GM10266 (cell line): ENCODE data around the gene CD247.
A peak's percentile ranks its signal among the peaks of the same experiment; 100 is the strongest.

Source experiments
- DNase-seq: peaks from one replicate; pipeline ENCODE4 v3.0.0; 2012; ENCODE audit errors: extremely low spot score
- TF ChIP-seq, protein P1 (sequence below): IDR thresholded peaks from 2 replicates; pipeline ENCODE4 v1.5.1; 2012; ENCODE audit warnings: mild to moderate bottlenecking, low read depth; ENCODE audit not compliant: control insufficient read depth, insufficient read depth; ENCODE audit errors: missing control alignments

Gene CD247

GRCh38 chr1:167501515-167502191 lies 16.7 kb downstream of the CD247 start:
- DNase-seq: no peak
- TF ChIP-seq, protein P1, sequence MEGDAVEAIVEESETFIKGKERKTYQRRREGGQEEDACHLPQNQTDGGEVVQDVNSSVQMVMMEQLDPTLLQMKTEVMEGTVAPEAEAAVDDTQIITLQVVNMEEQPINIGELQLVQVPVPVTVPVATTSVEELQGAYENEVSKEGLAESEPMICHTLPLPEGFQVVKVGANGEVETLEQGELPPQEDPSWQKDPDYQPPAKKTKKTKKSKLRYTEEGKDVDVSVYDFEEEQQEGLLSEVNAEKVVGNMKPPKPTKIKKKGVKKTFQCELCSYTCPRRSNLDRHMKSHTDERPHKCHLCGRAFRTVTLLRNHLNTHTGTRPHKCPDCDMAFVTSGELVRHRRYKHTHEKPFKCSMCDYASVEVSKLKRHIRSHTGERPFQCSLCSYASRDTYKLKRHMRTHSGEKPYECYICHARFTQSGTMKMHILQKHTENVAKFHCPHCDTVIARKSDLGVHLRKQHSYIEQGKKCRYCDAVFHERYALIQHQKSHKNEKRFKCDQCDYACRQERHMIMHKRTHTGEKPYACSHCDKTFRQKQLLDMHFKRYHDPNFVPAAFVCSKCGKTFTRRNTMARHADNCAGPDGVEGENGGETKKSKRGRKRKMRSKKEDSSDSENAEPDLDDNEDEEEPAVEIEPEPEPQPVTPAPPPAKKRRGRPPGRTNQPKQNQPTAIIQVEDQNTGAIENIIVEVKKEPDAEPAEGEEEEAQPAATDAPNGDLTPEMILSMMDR: no peak

DNA sequence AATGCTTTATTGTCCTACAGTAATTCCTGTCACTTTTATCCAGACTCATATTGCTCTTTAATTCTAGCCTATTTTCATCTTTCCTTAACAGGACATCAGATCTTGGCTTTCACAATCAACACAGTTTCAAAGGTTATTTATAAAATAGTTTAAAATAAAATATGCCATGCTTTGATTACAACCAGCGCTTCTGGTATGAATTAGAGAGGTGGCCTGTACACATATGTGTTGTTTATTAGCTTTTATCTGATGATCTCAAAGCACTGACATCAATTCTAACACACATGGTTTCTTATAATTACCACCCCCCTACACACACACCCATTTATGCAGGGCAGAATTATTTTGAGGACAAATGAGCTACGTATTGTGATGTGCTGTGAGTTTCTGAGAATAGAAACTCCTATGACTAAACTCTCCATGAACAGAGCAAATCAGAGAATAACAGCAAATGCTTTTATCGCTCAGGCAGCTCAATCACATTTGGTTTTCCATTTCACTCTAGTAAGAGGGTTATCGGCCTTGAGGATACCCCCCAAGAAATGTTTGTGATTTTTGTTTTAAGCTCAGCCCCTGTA lies 18.0 kb downstream of the CD247 start:
- TF ChIP-seq, protein P1: no peak
- DNase-seq: peak; percentile 34

DNA sequence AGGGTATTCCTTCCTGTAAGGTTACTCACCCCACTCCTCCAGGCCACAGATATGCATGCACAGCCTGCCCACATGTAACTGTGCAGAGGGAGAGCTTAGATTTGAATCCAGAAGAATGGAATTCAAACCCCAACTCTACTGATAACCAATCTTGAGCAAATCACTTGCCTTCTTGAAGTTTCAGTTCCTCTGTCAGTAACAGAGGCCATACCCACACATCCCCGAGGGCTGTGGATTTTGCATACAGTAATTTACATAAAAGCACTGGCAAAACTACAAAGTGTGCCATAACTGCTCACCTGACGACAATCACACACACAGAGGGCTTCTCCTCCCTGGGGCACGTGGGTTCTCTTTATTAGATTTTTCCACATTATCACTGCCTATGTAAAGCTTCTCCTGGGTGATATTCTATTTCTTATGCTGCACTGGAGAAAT lies 18.6 kb downstream of the CD247 start:
- DNase-seq: peak; percentile 74
- TF ChIP-seq, protein P1: no peak

DNA sequence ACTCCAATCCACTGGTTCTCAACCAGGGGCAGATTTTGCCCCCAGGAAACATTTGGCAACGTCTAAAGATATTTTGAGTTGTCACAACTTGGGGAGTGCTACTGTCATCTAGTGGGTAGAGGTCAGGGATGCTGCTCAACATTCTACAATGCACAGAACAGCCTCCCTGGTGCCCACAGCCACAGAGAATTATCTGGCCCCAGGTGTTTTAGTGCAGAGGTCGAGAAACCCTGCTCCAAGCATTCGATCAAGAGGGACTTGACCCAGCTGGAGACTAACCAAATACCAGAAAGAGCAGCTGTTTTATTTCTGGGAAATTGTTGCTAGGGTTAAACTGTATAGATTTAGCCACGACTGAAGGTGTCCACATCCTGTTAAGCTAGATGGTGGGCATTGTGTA lies 19.2 kb downstream of the CD247 start:
- no peak for DNase-seq
- TF ChIP-seq, protein P1: no peak

- DNase-seq: no peak
- TF ChIP-seq, protein P1: no peak
Observed at GRCh38 chr1:167496797-167497619, 21.3 kb downstream of the CD247 start.

DNA sequence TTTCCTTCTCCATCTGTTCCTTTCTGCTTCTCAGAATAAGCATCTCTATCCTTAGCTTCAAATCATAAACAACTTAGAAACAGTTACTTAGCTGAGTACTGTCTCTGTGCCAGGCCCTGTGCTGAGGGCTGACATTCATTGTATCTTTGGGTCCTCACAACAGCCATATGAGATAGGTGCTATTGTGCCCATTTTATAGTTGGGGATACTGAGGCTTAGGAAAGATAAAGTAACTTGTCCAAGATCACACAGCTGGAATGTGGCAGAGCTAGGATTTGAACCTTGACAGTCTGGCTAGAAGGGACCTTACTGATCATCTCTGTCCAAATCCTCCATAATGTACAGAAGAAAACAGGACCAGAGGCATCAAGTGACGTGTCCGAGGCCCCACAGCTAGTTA lies 25.0 kb downstream of the CD247 start:
- TF ChIP-seq, protein P1: no peak
- no peak for DNase-seq
